Subcutaneous preadipocyte (primary cell): ENCODE data around the gene HBQ1. TPM values are rescaled to one million over a fixed set of nuclear protein-coding genes. Genes with fewer than 3 reads are reported as not detected.

Source experiments
- small RNA-seq: library from RNA; depleted of rRNA; stranded (forward); fragments of <200 nt; gene quantifications from one replicate; pipeline ENCODE3, GENCODE V24; 2012
- total RNA-seq: library from RNA; depleted of rRNA; stranded (reverse); fragments of >200 nt; gene quantifications from 2 replicates; pipeline ENCODE4 v1.2.3, GENCODE V29; 2012

The HBQ1 gene
- total RNA-seq = not detected in 2 replicates

GRCh38 chr16:180101-180675 lies at the start of gene HBQ1:
Gene HBQ1, plus strand, starts transcription at chr16:180459. Its CDS starts 28 bp downstream, at chr16:180487.

GRCh38 chr16:152141-153128 lies 27.8 kb upstream of the HBQ1 start, which contains the start of gene HBZ:
Gene HBZ, plus strand, starts transcription at chr16:152644. Its CDS starts 266 bp downstream, at chr16:152910.

GRCh38 chr16:165539-166374 lies 14.5 kb upstream of the HBQ1 start, which contains the start of gene HBM:
Gene HBM, plus strand, starts transcription at chr16:165978. Its CDS starts 20 bp downstream, at chr16:165998.

GRCh38 chr16:172374-172941 lies 7.8 kb upstream of the HBQ1 start, which contains the start of gene HBA2:
Gene HBA2, plus strand, starts transcription at chr16:172876. Its CDS starts 37 bp downstream, at chr16:172913.

GRCh38 chr16:176477-177382 lies 3.5 kb upstream of the HBQ1 start, which contains the start of gene HBA1:
Gene HBA1, plus strand, starts transcription at chr16:176680. Its CDS starts 37 bp downstream, at chr16:176717.

GRCh38 chr16:228852-229730 lies 48.8 kb downstream of the HBQ1 start, which contains the start of gene LUC7L:
Gene LUC7L, minus strand, starts transcription at chr16:229449. Its CDS starts 110 bp downstream, at chr16:229339.

Small RNA genes lying within 50 kb of the gene (small RNA-seq; reads per million reads assigned to genes)
- gene RF00019 = not detected

Other genes with a start within 250 kb of the HBQ1 start
- gene POLR3K, start 126.9 kb upstream of the HBQ1 start, total RNA-seq = 2.9 and 3.5 TPM in 2 replicates
- 18.8 and 23.5 TPM in 2 replicates for gene SNRNP25, start 126.6 kb upstream of the HBQ1 start, total RNA-seq
- 36.4 and 44.4 TPM in 2 replicates for gene RHBDF1, start 107.8 kb upstream of the HBQ1 start, total RNA-seq
- 232 and 246 TPM in 2 replicates for gene MPG, start 102.2 kb upstream of the HBQ1 start, total RNA-seq
- 14.0 and 21.7 TPM in 2 replicates for gene NPRL3, start 41.8 kb upstream of the HBQ1 start, total RNA-seq
- gene HBZ, start 27.8 kb upstream of the HBQ1 start, total RNA-seq = not detected in 2 replicates
- gene HBM, start 14.5 kb upstream of the HBQ1 start, total RNA-seq = not detected in 2 replicates
- gene HBA2, start 7.6 kb upstream of the HBQ1 start, total RNA-seq = 0.73 TPM in 1 of 2 replicates, not detected in the other
- gene HBA1, start 3.8 kb upstream of the HBQ1 start, total RNA-seq = not detected in 2 replicates
- 35.6 and 43.8 TPM in 2 replicates for gene LUC7L, start 49.0 kb downstream of the HBQ1 start, total RNA-seq
- gene FAM234A, start 54.4 kb downstream of the HBQ1 start, total RNA-seq = 50.4 and 52.9 TPM in 2 replicates
- gene RGS11, start 95.5 kb downstream of the HBQ1 start, total RNA-seq = 0.98 and 2.6 TPM in 2 replicates
- 0.37 TPM in 1 of 2 replicates, not detected in the other for gene ARHGDIG, start 100.1 kb downstream of the HBQ1 start, total RNA-seq
- gene PDIA2, start 102.7 kb downstream of the HBQ1 start, total RNA-seq = 0.20 TPM in 1 of 2 replicates, not detected in the other
- gene AXIN1, start 172.3 kb downstream of the HBQ1 start, total RNA-seq = 16.9 and 19.9 TPM in 2 replicates
- 57.7 and 71.9 TPM in 2 replicates for gene MRPL28, start 190.1 kb downstream of the HBQ1 start, total RNA-seq
- 38.9 and 44.6 TPM in 2 replicates for gene PGAP6, start 201.5 kb downstream of the HBQ1 start, total RNA-seq
- 69.6 and 110 TPM in 2 replicates for gene NME4, start 216.7 kb downstream of the HBQ1 start, total RNA-seq
- 14.9 and 23.9 TPM in 2 replicates for gene DECR2, start 221.4 kb downstream of the HBQ1 start, total RNA-seq
- 21.7 and 23.5 TPM in 2 replicates for gene RAB11FIP3, start 245.2 kb downstream of the HBQ1 start, total RNA-seq